ENCODE results near the gene SSX2B.
"Not testable (repeated sequence)": the region's sequence is repeated elsewhere in the genome, so short reads cannot be mapped to it uniquely, and the experiment has no call there.

Gene SSX2B

GRCh38 chrX:52750952-52751351 is at the start of gene SSX2B:
Gene SSX2B (plus strand): TSS chrX:52751252. CDS start chrX:52752681, 1,429 bp downstream.
- H3K4me1 Mint-ChIP-seq (ENCODE audit: low read depth); H3K27me3 Mint-ChIP-seq; H3K36me3 Mint-ChIP-seq (ENCODE audit: low read depth); H3K27ac Mint-ChIP-seq; DNase-seq; H3K4me3 Mint-ChIP-seq; H3K9me3 Mint-ChIP-seq: not testable (repeated sequence)

GRCh38 chrX:52707078-52707477 is 44.0 kb upstream of the SSX2B start, which contains the start of gene SSX2:
Gene SSX2 (minus strand): TSS chrX:52707178. CDS start chrX:52705749, 1,429 bp downstream.
- not testable (repeated sequence) for H3K9me3 Mint-ChIP-seq; H3K27ac Mint-ChIP-seq; H3K4me1 Mint-ChIP-seq (ENCODE audit: low read depth); H3K36me3 Mint-ChIP-seq (ENCODE audit: low read depth); H3K27me3 Mint-ChIP-seq; DNase-seq; H3K4me3 Mint-ChIP-seq

GRCh38 chrX:52765983-52766382 is 14.9 kb downstream of the SSX2B start:
- H3K4me1 Mint-ChIP-seq (ENCODE audit: low read depth); H3K27ac Mint-ChIP-seq; H3K36me3 Mint-ChIP-seq (ENCODE audit: low read depth); DNase-seq; H3K27me3 Mint-ChIP-seq; H3K9me3 Mint-ChIP-seq; H3K4me3 Mint-ChIP-seq: not testable (repeated sequence)

- H3K9me3 Mint-ChIP-seq; H3K4me3 Mint-ChIP-seq; H3K36me3 Mint-ChIP-seq (ENCODE audit: low read depth); H3K4me1 Mint-ChIP-seq (ENCODE audit: low read depth); H3K27ac Mint-ChIP-seq; H3K27me3 Mint-ChIP-seq; DNase-seq: not testable (repeated sequence)
These were observed 22.5 kb downstream of the SSX2B start for GRCh38 chrX:52773504-52773903.

GRCh38 chrX:52797327-52797726 is 46.3 kb downstream of the SSX2B start, which contains the start of gene SPANXN5:
Gene SPANXN5 (minus strand): TSS chrX:52797427. CDS start chrX:52797348, 79 bp downstream.
- H3K4me3 Mint-ChIP-seq; H3K4me1 Mint-ChIP-seq (ENCODE audit: low read depth); DNase-seq; H3K9me3 Mint-ChIP-seq; H3K36me3 Mint-ChIP-seq (ENCODE audit: low read depth); H3K27ac Mint-ChIP-seq: not testable (repeated sequence)
- H3K27me3 Mint-ChIP-seq = peaks cover 47% of the 10 kb centered on the region

GRCh38 chrX:52804876-52805275 is 53.8 kb downstream of the SSX2B start:
- not testable (repeated sequence) for H3K9me3 Mint-ChIP-seq; H3K4me1 Mint-ChIP-seq (ENCODE audit: low read depth); H3K4me3 Mint-ChIP-seq; H3K36me3 Mint-ChIP-seq (ENCODE audit: low read depth); DNase-seq; H3K27ac Mint-ChIP-seq
- peaks cover 42% of the 10 kb centered on the region for H3K27me3 Mint-ChIP-seq
